Calu3 (cell line): ENCODE data around the gene SKOR2. TPM values are rescaled to one million over a fixed set of nuclear protein-coding genes. Genes with fewer than 3 reads are reported as not detected.

Source experiments
- BruUV-seq: library from RNA; stranded (reverse); fragments of 400-500 nt; replicated peaks from 2 replicates; lab custom pipeline; 2021; lab: Mats Ljungman, UMichigan
- CTCF ChIA-PET: fragments of 300-600 bp; sonication (Branson Sonifier 250); formaldehyde crosslinking; loops from one replicate; lab custom pipeline; 2022; ENCODE audit warnings: antibody characterized with exemption; lab: Charles Lee
- DNase-seq: peaks from one replicate; pipeline ENCODE4 v3.0.0; 2022
- H3K27ac Mint-ChIP-seq: one replicate; pipeline ENCODE4 v1.8.0; 2022; ENCODE audit warnings: mixed read lengths; ENCODE audit not compliant: unreplicated experiment
- H3K27me3 Mint-ChIP-seq: one replicate; pipeline ENCODE4 v1.8.0; 2022; ENCODE audit warnings: mixed read lengths; ENCODE audit not compliant: unreplicated experiment
- H3K36me3 Mint-ChIP-seq: one replicate; pipeline ENCODE4 v1.8.0; 2022; ENCODE audit warnings: mild to moderate bottlenecking, moderate library complexity, mixed read lengths; ENCODE audit not compliant: insufficient read depth, unreplicated experiment
- H3K4me1 Mint-ChIP-seq: one replicate; pipeline ENCODE4 v1.8.0; 2022; ENCODE audit warnings: mild to moderate bottlenecking, low read depth, mixed read lengths; ENCODE audit not compliant: unreplicated experiment
- H3K4me3 Mint-ChIP-seq: one replicate; pipeline ENCODE4 v1.8.0; 2022; ENCODE audit warnings: mild to moderate bottlenecking, low read depth, moderate library complexity, mixed read lengths; ENCODE audit not compliant: unreplicated experiment
- H3K9me3 Mint-ChIP-seq: one replicate; pipeline ENCODE4 v1.8.0; 2022; ENCODE audit warnings: low read depth, mixed read lengths; ENCODE audit not compliant: unreplicated experiment
- CTCF ChIP-seq: fragments of 200-600 bp; IDR thresholded peaks from one replicate; pipeline ENCODE4 v1.8.0; 2022; ENCODE audit warnings: antibody characterized with exemption; ENCODE audit not compliant: unreplicated experiment
- intact Hi-C: fragments of 100-400 bp; cut with micrococcal nuclease; formaldehyde crosslinking; loops from one replicate; pipeline ENCODE4 v1.10.0; 2022; ENCODE audit not compliant: unreplicated experiment
- total RNA-seq: library from RNA; stranded (reverse); gene quantifications from 2 replicates; pipeline ENCODE4 v1.2.3, GENCODE V29; 2022

Gene SKOR2
- total RNA-seq, 1 experiment from 2014 or later, result not detected

- intact Hi-C loops, result no loop called here
- no peaks in the 10 kb centered on the region for H3K4me1 Mint-ChIP-seq
- no peaks in the 10 kb centered on the region for H3K36me3 Mint-ChIP-seq
- BruUV-seq, result no TSS peak
- no peak overlapping the region for H3K27ac Mint-ChIP-seq
- CTCF ChIA-PET, result no interaction called here
- no peak for DNase-seq
- peaks cover 15% of the 10 kb centered on the region for H3K27me3 Mint-ChIP-seq
- no peak for TF ChIP-seq CTCF
- H3K9me3 Mint-ChIP-seq, result no peaks in the 10 kb centered on the region
- no peak overlapping the region for H3K4me3 Mint-ChIP-seq
Measured at GRCh38 chr18:47265197-47265596, 13.7 kb upstream of the SKOR2 start.

GRCh38 chr18:47264308-47264700, 12.8 kb upstream of the SKOR2 start:
- intact Hi-C loops, result no loop called here
- no peak for DNase-seq

GRCh38 chr18:47263430-47264307, 12.2 kb upstream of the SKOR2 start:
- no TSS peak for BruUV-seq
- H3K27ac Mint-ChIP-seq, result no peak overlapping the region
- no peaks in the 10 kb centered on the region for H3K36me3 Mint-ChIP-seq
- intact Hi-C loops, result no loop called here
- no peaks in the 10 kb centered on the region for H3K4me1 Mint-ChIP-seq
- CTCF ChIA-PET, result no interaction called here
- H3K27me3 Mint-ChIP-seq, result peaks cover 24% of the 10 kb centered on the region
- peaks cover 4% of the 10 kb centered on the region for H3K9me3 Mint-ChIP-seq
- no peak for DNase-seq
- no peak overlapping the region for H3K4me3 Mint-ChIP-seq
- no peak for TF ChIP-seq CTCF

More at GRCh38 chr18:47264308-47264700, 12.8 kb upstream of the SKOR2 start:
- no peak overlapping the region for H3K27ac Mint-ChIP-seq
- H3K4me3 Mint-ChIP-seq, result no peak overlapping the region
- no peaks in the 10 kb centered on the region for H3K36me3 Mint-ChIP-seq
- CTCF ChIA-PET, result no interaction called here
- H3K4me1 Mint-ChIP-seq, result no peaks in the 10 kb centered on the region
- TF ChIP-seq CTCF, result no peak
- BruUV-seq, result no TSS peak
- peaks cover 3% of the 10 kb centered on the region for H3K9me3 Mint-ChIP-seq
- H3K27me3 Mint-ChIP-seq, result peaks cover 23% of the 10 kb centered on the region

- intact Hi-C loops, result no loop called here
- no peak overlapping the region for H3K27ac Mint-ChIP-seq
- peaks cover 19% of the 10 kb centered on the region for H3K27me3 Mint-ChIP-seq
- H3K9me3 Mint-ChIP-seq, result peaks cover 4% of the 10 kb centered on the region
- H3K36me3 Mint-ChIP-seq, result no peaks in the 10 kb centered on the region
- no peak for DNase-seq
- no peaks in the 10 kb centered on the region for H3K4me1 Mint-ChIP-seq
- no TSS peak for BruUV-seq
- no peak overlapping the region for H3K4me3 Mint-ChIP-seq
- CTCF ChIA-PET, result no interaction called here
- no peak for TF ChIP-seq CTCF
Measured at GRCh38 chr18:47263150-47263429, 11.6 kb upstream of the SKOR2 start.
